Bronchial epithelial cell (primary cell): ENCODE results near the gene MAN2B1. TPM values are rescaled to one million over a fixed set of nuclear protein-coding genes. Genes with fewer than 3 reads are reported as not detected.
"Not testable (repeated sequence)": the region's sequence is repeated elsewhere in the genome, so short reads cannot be mapped to it uniquely, and the experiment has no call there.

Source experiments
- DNase-seq: peaks from one replicate; pipeline ENCODE4 v3.0.0-alpha.2; 2010; ENCODE audit warnings: low read depth
- FAIRE-seq: peaks from 2 replicates; lab custom pipeline; 2011; peaks lifted over from hg19 to GRCh38; lab: Jason Lieb, UNC
- H3K27me3 ChIP-seq: 2 replicates; pipeline ENCODE4 v1.5.1; 2011; ENCODE audit warnings: low read length; ENCODE audit not compliant: control insufficient read depth, insufficient read depth
- H3K36me3 ChIP-seq: 2 replicates; pipeline ENCODE4 v1.5.1; 2011; ENCODE audit warnings: low read length; ENCODE audit not compliant: control insufficient read depth, insufficient read depth
- H3K4me3 ChIP-seq: 2 replicates; pipeline ENCODE4 v1.5.1; 2011; ENCODE audit warnings: mild to moderate bottlenecking, low read depth, low read length, control low read depth
- CTCF ChIP-seq: IDR thresholded peaks from 2 replicates; pipeline ENCODE4 v1.5.1; 2011; ENCODE audit warnings: mild to moderate bottlenecking, moderate library complexity, low read length, control low read depth, inconsistent platforms; ENCODE audit not compliant: insufficient read depth, severe bottlenecking
- total RNA-seq: library from RNA; depleted of rRNA; stranded (reverse); fragments of >200 nt; gene quantifications from 2 replicates; pipeline ENCODE4 v1.2.1, GENCODE V29; 2014

Gene MAN2B1
- total RNA-seq, 1 donor from 2014 or later: 32.1 TPM

DNA sequence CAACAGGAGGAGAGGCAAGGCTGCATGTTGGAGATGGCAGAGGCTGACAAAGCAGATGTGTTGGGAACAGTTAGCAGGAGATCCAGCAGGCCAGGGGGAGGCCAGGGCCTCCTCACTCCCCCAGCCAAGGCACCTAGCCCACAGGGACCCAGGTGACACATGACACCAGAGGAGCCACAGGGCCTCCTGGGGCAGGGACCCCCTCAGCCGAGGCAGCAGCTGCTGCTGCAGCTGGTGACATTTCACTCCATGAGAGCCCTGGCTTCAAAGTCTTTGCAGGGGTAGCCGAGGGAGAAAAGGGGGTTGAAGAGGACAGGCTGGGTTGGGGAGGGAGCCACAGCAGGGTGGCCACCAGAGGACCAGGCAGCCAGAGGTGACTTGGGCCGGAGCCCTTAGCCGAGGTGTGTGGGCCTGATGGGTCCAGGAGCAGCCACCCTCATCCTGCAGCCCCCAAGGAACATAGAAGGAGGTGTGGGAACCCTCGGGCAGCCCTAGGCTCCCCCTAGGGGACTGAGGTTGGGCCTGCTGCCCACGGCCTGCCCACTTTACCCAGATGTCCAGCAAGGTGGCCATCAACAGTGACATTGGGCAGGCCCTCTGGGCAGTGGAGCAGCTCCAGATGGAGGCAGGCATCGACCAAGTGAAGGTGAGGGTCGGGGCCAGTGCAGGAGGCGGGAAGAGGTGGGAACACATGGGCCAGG is 21.1 kb upstream of the MAN2B1 start, which contains the start of gene GNG14:
TSS of gene GNG14 (plus strand) at position 503 of the 701 bp plus-strand sequence. CDS start at position 554, 51 bp downstream.
- Histone ChIP-seq H3K27me3 (no peaks in the 10 kb centered on the region), H3K4me3 (no peak within 1 kb of the TSS), H3K36me3 (peaks cover 14% of the 10 kb centered on the region)
- no peak for TF ChIP-seq CTCF
- FAIRE-seq: no peak
- no peak for DNase-seq

DNA sequence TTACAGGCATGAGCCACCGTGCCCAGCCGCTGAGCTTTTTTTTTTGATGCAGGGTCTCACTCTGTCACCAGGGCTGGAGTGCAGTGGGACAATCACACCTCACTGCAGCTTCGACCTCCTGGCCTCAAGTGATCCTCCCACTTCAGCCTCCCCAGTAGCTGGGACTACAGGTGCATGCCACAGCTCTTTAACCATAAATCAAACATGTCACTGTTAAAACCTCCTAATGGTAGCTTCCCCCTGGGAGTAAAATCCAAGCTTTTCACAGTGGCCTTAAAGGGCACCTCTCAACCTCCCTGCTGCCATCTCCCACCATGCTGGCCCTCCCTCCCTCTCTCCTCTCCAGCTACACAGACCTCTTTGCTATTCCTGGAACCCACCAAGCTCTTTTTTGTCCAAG is 19.3 kb upstream of the MAN2B1 start:
- Histone ChIP-seq H3K27me3 (no peaks in the 10 kb centered on the region), H3K4me3 (no peak overlapping the region), H3K36me3 (peaks cover 14% of the 10 kb centered on the region)
- TF ChIP-seq CTCF: no peak
- FAIRE-seq: no peak
- no peak for DNase-seq

GRCh38 chr19:12681074-12681987 is 14.8 kb upstream of the MAN2B1 start, which contains the start of gene DHPS:
DHPS (minus strand) TSS chr19:12681880; CDS start chr19:12681766, 114 bp downstream.
- DNase-seq: peak; percentile 94
- no peak for FAIRE-seq
- peak within 1 kb of the TSS; percentile 65 for H3K4me3 ChIP-seq
- H3K27me3 ChIP-seq: no peaks in the 10 kb centered on the region
- peak; percentile 7 for TF ChIP-seq CTCF
- peaks cover 11% of the 10 kb centered on the region for H3K36me3 ChIP-seq

DNA sequence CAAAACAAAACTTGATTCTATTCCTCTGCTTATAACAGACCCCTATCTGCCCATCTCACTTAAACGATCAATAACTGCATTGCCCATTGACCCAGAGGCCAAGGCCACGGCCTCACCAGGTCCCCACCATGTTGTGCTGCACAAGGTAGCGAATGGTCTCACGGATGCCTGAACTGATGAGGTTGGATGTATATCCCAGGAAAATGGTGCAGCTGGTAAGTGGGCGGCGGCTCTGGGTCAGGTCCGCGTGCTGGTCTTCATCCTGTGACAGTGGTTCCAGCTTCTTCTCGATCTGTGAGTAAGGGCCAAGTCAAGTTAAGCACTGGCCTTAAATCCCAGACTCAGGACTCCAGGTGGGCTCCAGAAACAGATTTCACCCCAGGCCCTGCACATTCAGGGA is 13.5 kb upstream of the MAN2B1 start:
- Histone ChIP-seq H3K36me3 (peaks cover 21% of the 10 kb centered on the region), H3K4me3 (no peak overlapping the region)

DNA sequence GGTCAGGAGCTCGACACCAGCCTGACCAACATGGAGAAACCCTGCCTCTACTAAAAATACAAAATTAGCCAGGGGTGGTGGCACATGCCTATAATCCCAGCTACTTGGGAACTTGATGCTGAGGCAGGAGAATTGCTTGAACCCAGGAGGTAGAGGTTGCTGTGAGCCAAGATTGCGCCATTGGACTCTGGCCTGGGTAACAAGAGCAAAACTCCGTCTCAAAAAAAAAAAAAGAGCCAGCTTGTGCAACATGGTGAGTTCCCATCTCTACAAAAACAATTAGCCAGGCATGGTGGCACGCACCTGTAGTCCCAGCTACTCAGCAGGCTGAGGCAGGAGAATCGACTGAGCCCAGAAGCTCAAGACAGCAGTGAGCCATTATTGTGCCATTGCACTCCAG is 11.5 kb upstream of the MAN2B1 start:
- DNase-seq, H3K27me3 ChIP-seq, H3K4me3 ChIP-seq, FAIRE-seq: not testable (repeated sequence)
- peaks cover 26% of the 10 kb centered on the region for H3K36me3 ChIP-seq

More for the DNA sequence above, 13.5 kb upstream of the MAN2B1 start:
- H3K27me3 ChIP-seq: no peaks in the 10 kb centered on the region
- DNase-seq (no peak), FAIRE-seq (no peak)
- TF ChIP-seq CTCF: no peak

GRCh38 chr19:12676928-12677327 is 10.4 kb upstream of the MAN2B1 start:
- DNase-seq: no peak
- no peak for FAIRE-seq
- TF ChIP-seq CTCF: no peak
- H3K4me3 ChIP-seq: no peak overlapping the region
- H3K36me3 ChIP-seq: peaks cover 30% of the 10 kb centered on the region
- no peaks in the 10 kb centered on the region for H3K27me3 ChIP-seq
